HL-60 (cell line): Measurements from ENCODE around the gene CTIF.

Experiments used
- DNase-seq, 2 experiments: peaks; one replicate each; pipeline ENCODE4 v3.0.0-alpha.2; 2010 to 2020; ENCODE audit warnings: low read depth in 1 of 2, low spot score in 1 of 2
- H3K27ac ChIP-seq: fragments of 250-450 bp; sonication (Bioruptor Pico); replicated peaks from 2 replicates; pipeline ENCODE4 v1.5.1; 2020; ENCODE audit warnings: mild to moderate bottlenecking, moderate library complexity
- H3K27me3 ChIP-seq: fragments of 250-450 bp; sonication (Bioruptor Pico); 2 replicates; pipeline ENCODE4 v1.5.1; 2021; ENCODE audit warnings: mild to moderate bottlenecking, moderate library complexity; ENCODE audit not compliant: insufficient read depth, poor library complexity, severe bottlenecking
- H3K4me3 ChIP-seq: replicated peaks from 2 replicates; pipeline ENCODE4 v1.5.1; 2011; ENCODE audit warnings: mild to moderate bottlenecking, control low read depth, low read length; ENCODE audit not compliant: insufficient read depth
- GABPA ChIP-seq: IDR thresholded peaks from 2 replicates; pipeline ENCODE4 v1.6.1; 2012; ENCODE audit warnings: low read depth
- POLR2AphosphoS5 ChIP-seq: IDR thresholded peaks from 2 replicates; pipeline ENCODE4 v1.6.1; 2012; ENCODE audit warnings: low read depth
- SPI1 ChIP-seq: IDR thresholded peaks from 2 replicates; pipeline ENCODE4 v1.6.1; 2012; ENCODE audit warnings: low read depth, mild to moderate bottlenecking, borderline replicate concordance
- TF ChIP-seq, protein P1 (sequence below): IDR thresholded peaks from one replicate; pipeline ENCODE4 v1.5.1; 2011; ENCODE audit warnings: low read length, control low read depth, inconsistent platforms; ENCODE audit not compliant: insufficient read depth
- TF ChIP-seq, protein P2 (sequence below): IDR thresholded peaks from 2 replicates; pipeline ENCODE4 v1.6.1; 2012; ENCODE audit warnings: low read depth; ENCODE audit not compliant: insufficient replicate concordance

The CTIF gene

DNA sequence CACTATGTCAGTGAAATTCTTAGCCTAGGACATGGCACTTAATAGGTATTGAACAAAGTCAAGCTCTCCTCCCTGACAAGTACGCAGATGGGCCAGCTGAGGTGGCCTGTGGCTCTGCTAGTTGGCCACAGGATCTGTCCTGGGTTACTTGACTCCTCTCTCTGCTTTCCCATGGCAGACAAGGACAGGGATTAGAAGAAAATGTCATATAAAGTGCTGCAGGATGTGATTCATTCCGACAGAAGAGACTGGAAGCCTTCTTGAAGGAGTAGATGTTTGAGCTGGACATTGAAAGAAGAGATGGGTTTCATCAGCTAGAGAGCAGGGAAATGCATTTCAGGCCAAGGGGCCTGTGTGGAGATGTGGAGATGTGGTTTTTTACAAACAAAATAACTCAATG, 365.3 kb downstream of the CTIF start:
- no peak for DNase-seq
- H3K27me3 ChIP-seq, result no peaks in the 10 kb centered on the region
- TF ChIP-seq GABPA (no peak), POLR2AphosphoS5 (no peak), SPI1 (no peak)
- TF ChIP-seq, protein P1, sequence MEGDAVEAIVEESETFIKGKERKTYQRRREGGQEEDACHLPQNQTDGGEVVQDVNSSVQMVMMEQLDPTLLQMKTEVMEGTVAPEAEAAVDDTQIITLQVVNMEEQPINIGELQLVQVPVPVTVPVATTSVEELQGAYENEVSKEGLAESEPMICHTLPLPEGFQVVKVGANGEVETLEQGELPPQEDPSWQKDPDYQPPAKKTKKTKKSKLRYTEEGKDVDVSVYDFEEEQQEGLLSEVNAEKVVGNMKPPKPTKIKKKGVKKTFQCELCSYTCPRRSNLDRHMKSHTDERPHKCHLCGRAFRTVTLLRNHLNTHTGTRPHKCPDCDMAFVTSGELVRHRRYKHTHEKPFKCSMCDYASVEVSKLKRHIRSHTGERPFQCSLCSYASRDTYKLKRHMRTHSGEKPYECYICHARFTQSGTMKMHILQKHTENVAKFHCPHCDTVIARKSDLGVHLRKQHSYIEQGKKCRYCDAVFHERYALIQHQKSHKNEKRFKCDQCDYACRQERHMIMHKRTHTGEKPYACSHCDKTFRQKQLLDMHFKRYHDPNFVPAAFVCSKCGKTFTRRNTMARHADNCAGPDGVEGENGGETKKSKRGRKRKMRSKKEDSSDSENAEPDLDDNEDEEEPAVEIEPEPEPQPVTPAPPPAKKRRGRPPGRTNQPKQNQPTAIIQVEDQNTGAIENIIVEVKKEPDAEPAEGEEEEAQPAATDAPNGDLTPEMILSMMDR, result no peak
- TF ChIP-seq, protein P2, sequence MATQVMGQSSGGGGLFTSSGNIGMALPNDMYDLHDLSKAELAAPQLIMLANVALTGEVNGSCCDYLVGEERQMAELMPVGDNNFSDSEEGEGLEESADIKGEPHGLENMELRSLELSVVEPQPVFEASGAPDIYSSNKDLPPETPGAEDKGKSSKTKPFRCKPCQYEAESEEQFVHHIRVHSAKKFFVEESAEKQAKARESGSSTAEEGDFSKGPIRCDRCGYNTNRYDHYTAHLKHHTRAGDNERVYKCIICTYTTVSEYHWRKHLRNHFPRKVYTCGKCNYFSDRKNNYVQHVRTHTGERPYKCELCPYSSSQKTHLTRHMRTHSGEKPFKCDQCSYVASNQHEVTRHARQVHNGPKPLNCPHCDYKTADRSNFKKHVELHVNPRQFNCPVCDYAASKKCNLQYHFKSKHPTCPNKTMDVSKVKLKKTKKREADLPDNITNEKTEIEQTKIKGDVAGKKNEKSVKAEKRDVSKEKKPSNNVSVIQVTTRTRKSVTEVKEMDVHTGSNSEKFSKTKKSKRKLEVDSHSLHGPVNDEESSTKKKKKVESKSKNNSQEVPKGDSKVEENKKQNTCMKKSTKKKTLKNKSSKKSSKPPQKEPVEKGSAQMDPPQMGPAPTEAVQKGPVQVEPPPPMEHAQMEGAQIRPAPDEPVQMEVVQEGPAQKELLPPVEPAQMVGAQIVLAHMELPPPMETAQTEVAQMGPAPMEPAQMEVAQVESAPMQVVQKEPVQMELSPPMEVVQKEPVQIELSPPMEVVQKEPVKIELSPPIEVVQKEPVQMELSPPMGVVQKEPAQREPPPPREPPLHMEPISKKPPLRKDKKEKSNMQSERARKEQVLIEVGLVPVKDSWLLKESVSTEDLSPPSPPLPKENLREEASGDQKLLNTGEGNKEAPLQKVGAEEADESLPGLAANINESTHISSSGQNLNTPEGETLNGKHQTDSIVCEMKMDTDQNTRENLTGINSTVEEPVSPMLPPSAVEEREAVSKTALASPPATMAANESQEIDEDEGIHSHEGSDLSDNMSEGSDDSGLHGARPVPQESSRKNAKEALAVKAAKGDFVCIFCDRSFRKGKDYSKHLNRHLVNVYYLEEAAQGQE, result no peak
- no peak overlapping the region for H3K4me3 ChIP-seq
- H3K27ac ChIP-seq, result no peak overlapping the region

DNA sequence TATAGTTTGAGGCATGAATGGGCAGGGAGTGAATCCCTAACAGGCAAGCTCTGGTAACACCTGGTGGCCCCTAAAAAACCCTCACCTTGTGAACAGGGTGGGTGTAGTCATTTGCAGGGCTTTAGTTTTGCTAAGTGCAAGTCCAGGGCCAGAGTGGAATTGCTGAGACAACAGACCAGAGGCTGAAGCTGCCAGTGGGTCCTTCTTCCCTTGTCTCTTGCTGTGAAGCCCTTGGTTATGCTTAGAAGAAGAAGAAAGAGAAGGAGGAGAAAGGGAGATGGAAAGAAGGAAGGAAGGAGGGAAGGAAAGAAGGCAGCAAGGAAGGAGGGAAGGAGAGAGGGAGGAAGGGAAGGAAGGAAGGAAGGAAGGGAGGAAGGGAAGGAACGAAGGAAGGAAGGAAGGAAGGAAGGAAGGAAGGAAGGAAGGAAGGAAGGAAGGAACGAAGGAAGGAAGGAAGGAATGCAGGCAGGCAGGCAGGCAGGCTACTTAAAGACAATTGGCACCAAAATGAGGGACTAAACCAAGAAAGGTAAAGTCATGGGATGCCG, 366.1 kb downstream of the CTIF start:
- H3K4me3 ChIP-seq, result no peak overlapping the region
- no peaks in the 10 kb centered on the region for H3K27me3 ChIP-seq
- no peak overlapping the region for H3K27ac ChIP-seq
- TF ChIP-seq, protein P1, result no peak
- TF ChIP-seq POLR2AphosphoS5 (no peak), SPI1 (no peak), GABPA (no peak)
- TF ChIP-seq, protein P2, result no peak
- DNase-seq, result no peak

DNA sequence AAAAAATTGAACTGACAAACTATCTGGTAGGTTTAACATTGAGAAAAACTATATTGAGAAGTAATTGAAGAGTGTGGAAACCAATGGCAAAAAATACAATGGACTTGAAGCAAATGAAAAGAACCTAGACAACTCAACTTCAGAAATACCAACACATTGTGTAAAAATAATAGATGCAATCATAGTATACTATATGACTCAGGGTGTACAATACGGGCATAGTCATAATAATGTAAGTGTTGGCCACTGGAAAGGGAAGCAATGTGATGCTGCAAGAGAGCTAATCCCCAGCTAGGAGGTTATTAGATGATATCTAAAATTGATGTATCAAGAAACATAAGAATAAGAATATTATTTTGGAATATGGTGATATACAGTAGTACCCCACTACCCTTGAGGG, 366.7 kb downstream of the CTIF start:
- no peaks in the 10 kb centered on the region for H3K27me3 ChIP-seq
- DNase-seq, result no peak
- no peak overlapping the region for H3K4me3 ChIP-seq
- no peak overlapping the region for H3K27ac ChIP-seq
- TF ChIP-seq SPI1, result no peak
- TF ChIP-seq, protein P1, result no peak
- TF ChIP-seq, protein P2, result no peak
- TF ChIP-seq GABPA, result no peak
